OCI-LY3 (cell line): ENCODE measurements around the gene HS3ST3B1.

ENCODE experiments used
- H2AFZ ChIP-seq: fragments of 200-600, 300-600 bp; shearing (Covaris generic); 2 replicates; pipeline ENCODE4 v1.6.0; 2014; ENCODE audit warnings: antibody characterized with exemption, low read depth, low read length
- H3K27ac ChIP-seq: fragments of 200-600, 300-600 bp; sonication (generic); 2 replicates; pipeline ENCODE4 v1.5.1; 2014; ENCODE audit warnings: mild to moderate bottlenecking, low read length, moderate library complexity, mixed read lengths
- H3K27me3 ChIP-seq: fragments of 200-600, 300-600 bp; sonication (generic); 2 replicates; pipeline ENCODE4 v1.6.1; 2014; ENCODE audit warnings: low read depth, low read length, mixed read lengths
- H3K36me3 ChIP-seq: fragments of 200-600, 300-600 bp; sonication (generic); replicated peaks from 2 replicates; pipeline ENCODE3; 2014; ENCODE audit warnings: low read depth, low read length, mixed read lengths
- H3K4me1 ChIP-seq: fragments of 300-600, 200-600 bp; sonication (generic); 2 replicates; pipeline ENCODE4 v1.6.1; 2014; ENCODE audit warnings: low read length, mixed read lengths
- H3K4me2 ChIP-seq: fragments of 200-600, 300-600 bp; sonication (generic); 2 replicates; pipeline ENCODE4 v1.6.1; 2014; ENCODE audit warnings: low read length, mixed read lengths
- H3K4me3 ChIP-seq: fragments of 300-600, 200-600 bp; sonication (generic); 2 replicates; pipeline ENCODE4 v1.5.1; 2014; ENCODE audit warnings: antibody characterized with exemption, mild to moderate bottlenecking, low read length, moderate library complexity
- H3K79me2 ChIP-seq: fragments of 300-600, 200-600 bp; shearing (Covaris generic); 2 replicates; pipeline ENCODE4 v1.6.1; 2014; ENCODE audit warnings: mild to moderate bottlenecking, low read length, mixed read lengths
- H3K9ac ChIP-seq: fragments of 300-600, 200-600 bp; shearing (Covaris generic); 2 replicates; pipeline ENCODE4 v1.6.0; 2014; ENCODE audit warnings: mild to moderate bottlenecking, low read length, moderate library complexity
- H3K9me3 ChIP-seq: fragments of 200-600, 300-600 bp; shearing (Covaris generic); 2 replicates; pipeline ENCODE4 v1.6.1; 2014; ENCODE audit warnings: low read length, mixed read lengths; ENCODE audit not compliant: insufficient read depth
- H4K20me1 ChIP-seq: fragments of 200-600, 300-600 bp; sonication (generic); 2 replicates; pipeline ENCODE4 v1.6.1; 2016; ENCODE audit warnings: low read length, mixed read lengths; ENCODE audit not compliant: insufficient read depth
- EZH2phosphoT487 ChIP-seq: fragments of 200-600 bp; shearing (Covaris generic); IDR thresholded peaks from 2 replicates; pipeline ENCODE4 v1.6.1; 2018; ENCODE audit warnings: antibody characterized with exemption, mixed run types, low read depth
- TF ChIP-seq, protein P1 (sequence below): fragments of 200-600, 300-600 bp; sonication (generic); IDR thresholded peaks from 2 replicates; pipeline ENCODE4 v1.5.1; 2014; ENCODE audit warnings: antibody characterized with exemption, low read length, low read depth

The HS3ST3B1 gene

DNA sequence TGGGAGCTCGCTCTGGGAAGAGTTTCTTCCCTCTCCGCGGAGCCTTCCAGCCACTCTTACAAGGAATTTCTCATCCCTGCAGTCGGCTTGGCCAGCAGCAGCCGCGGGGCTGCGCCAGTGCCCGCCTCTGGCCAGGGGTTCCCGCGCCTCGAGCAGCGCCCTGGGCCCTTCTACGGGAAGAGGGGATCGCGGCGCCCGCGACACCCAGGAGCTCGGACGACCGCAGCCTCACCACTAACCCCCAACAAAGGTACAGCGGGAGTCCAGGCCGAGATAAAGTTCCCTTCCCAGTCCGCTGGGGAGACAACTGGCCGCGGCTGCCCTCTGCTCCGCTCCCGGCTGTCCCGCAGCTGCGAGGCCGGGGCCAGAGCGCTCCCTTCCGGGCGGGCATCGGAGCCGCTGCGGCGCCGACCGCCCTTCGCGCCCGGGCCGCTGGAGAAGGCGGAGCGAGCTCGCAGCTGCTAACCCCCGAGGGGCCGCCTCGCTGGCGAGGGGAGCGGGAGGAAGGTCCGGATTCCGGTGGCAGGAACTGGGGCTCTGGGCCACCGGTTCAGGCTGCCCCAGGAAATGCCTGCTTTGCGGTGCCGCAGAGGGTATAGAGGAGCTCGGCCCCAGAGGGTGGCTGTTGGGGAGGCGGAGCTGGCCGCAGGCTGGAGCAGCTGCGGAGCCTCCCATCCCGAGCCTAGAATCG, 3.6 kb upstream of the HS3ST3B1 start:
- H3K27me3 ChIP-seq: no peaks in the 10 kb centered on the region
- no peaks in the 10 kb centered on the region for H4K20me1 ChIP-seq
- no peak for TF ChIP-seq EZH2phosphoT487
- TF ChIP-seq, protein P1, sequence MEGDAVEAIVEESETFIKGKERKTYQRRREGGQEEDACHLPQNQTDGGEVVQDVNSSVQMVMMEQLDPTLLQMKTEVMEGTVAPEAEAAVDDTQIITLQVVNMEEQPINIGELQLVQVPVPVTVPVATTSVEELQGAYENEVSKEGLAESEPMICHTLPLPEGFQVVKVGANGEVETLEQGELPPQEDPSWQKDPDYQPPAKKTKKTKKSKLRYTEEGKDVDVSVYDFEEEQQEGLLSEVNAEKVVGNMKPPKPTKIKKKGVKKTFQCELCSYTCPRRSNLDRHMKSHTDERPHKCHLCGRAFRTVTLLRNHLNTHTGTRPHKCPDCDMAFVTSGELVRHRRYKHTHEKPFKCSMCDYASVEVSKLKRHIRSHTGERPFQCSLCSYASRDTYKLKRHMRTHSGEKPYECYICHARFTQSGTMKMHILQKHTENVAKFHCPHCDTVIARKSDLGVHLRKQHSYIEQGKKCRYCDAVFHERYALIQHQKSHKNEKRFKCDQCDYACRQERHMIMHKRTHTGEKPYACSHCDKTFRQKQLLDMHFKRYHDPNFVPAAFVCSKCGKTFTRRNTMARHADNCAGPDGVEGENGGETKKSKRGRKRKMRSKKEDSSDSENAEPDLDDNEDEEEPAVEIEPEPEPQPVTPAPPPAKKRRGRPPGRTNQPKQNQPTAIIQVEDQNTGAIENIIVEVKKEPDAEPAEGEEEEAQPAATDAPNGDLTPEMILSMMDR: no peak
- H3K9ac ChIP-seq: no peak overlapping the region
- no peaks in the 10 kb centered on the region for H3K36me3 ChIP-seq
- H3K27ac ChIP-seq: no peak overlapping the region
- no peaks in the 10 kb centered on the region for H3K9me3 ChIP-seq
- H3K4me1 ChIP-seq: no peaks in the 10 kb centered on the region
- no peak overlapping the region for H3K4me3 ChIP-seq
- H3K79me2 ChIP-seq: no peaks in the 10 kb centered on the region
- H3K4me2 ChIP-seq: no peak overlapping the region
- no peak overlapping the region for H2AFZ ChIP-seq

DNA sequence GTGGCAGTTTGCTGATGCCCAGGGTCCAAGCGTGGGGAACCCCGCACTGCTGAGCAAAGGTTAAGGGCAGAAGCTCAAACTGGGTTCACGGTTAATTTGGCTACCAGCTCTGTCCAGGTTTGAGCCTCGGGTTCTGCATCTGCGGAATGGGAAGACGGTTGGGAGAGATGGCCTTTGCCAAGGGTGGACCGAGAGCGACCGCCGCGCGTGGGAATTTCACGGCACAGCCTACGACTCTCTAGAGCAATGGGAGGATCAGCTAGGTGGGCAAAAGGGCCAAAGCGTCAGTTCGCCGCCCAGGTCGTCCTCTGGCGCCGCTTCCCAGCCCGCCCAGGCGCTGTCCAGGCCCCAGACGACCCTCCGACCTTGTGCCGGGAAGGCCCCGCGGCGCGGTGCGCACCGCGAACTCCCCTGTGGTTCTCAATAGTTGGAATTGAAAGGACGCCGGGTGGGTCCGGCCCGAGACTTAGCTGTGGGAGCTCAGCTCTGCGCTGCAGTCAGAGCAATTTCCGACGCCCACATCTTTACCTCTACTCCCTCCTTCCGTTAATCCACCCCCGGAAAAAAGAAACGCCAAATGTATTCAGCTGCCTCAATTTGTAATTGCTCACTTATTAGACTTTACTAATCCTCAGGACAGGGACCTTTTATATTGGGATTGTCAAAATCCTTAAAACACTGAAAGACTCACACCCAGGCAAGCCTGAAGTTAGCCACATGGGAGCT, 2.5 kb upstream of the HS3ST3B1 start:
- TF ChIP-seq, protein P1: no peak
- no peak for TF ChIP-seq EZH2phosphoT487
- no peaks in the 10 kb centered on the region for H3K27me3 ChIP-seq
- no peaks in the 10 kb centered on the region for H4K20me1 ChIP-seq
- H3K9me3 ChIP-seq: no peaks in the 10 kb centered on the region
- H3K36me3 ChIP-seq: no peaks in the 10 kb centered on the region
- no peak overlapping the region for H3K4me2 ChIP-seq
- H3K9ac ChIP-seq: no peak overlapping the region
- H2AFZ ChIP-seq: no peak overlapping the region
- H3K4me1 ChIP-seq: no peaks in the 10 kb centered on the region
- H3K4me3 ChIP-seq: no peak overlapping the region
- H3K79me2 ChIP-seq: no peaks in the 10 kb centered on the region
- H3K27ac ChIP-seq: no peak overlapping the region

DNA sequence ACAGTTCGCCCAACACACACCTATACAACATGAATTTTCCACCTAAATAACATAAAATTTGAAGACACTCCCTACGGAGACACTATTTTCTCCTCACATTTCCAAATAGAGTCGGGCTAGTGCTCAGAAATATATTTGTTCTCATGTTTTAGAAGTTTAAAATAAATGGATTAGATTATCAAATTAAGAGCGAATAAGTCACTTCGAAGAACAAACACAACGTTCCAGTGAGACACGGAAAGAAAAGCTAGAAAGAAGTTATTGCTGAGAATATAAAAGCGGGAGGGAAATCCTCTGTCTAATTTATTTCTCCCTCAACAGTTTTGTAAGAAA, 2.0 kb upstream of the HS3ST3B1 start:
- no peak overlapping the region for H3K4me3 ChIP-seq
- no peak overlapping the region for H3K9ac ChIP-seq
- no peak overlapping the region for H2AFZ ChIP-seq

More for the DNA sequence above, 2.0 kb upstream of the HS3ST3B1 start:
- TF ChIP-seq EZH2phosphoT487: no peak
- TF ChIP-seq, protein P1: no peak
- Histone ChIP-seq H3K27ac (no peak overlapping the region), H4K20me1 (no peaks in the 10 kb centered on the region), H3K79me2 (no peaks in the 10 kb centered on the region), H3K9me3 (no peaks in the 10 kb centered on the region), H3K36me3 (no peaks in the 10 kb centered on the region), H3K4me2 (no peak overlapping the region), H3K4me1 (no peaks in the 10 kb centered on the region), H3K27me3 (no peaks in the 10 kb centered on the region)
